ENCODE measurements around the gene EIF2B1. TPM values are rescaled to one million over a fixed set of nuclear protein-coding genes. Genes with fewer than 3 reads are reported as not detected.

EIF2B1 gene
- total RNA-seq, 1 experiment from 2014 or later: 59.8 TPM

DNA sequence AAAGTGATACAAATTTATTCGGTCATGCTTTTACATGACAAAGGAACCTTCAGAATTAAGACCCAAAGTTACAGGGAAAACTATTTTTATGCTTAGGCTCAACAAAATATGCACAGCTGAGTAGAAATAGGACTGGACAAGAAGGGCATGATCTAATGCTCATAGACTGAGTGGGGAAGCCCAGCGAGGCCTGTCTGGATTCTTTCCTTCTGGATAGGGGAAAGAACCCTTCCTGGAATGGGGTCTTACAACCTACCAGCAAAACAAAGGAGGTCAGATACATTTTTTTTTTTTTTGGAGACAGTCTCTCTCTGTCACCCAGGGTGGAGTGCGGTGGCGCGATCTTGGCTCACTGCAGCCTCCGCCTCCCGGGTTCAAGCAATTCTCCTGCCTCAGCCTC lies 33.8 kb downstream of the EIF2B1 start:
- H3K56ac ChIP-seq (ENCODE audit: insufficient read length, low read depth, low read length): no peak overlapping the region
- no peak for DNase-seq
- peaks cover 7% of the 10 kb centered on the region for H3K79me1 ChIP-seq (ENCODE audit: insufficient read depth, low read depth, low read length, poor library complexity, severe bottlenecking)
- no peaks in the 10 kb centered on the region for H3K27me3 ChIP-seq (ENCODE audit: insufficient read depth, low read length)
- no peak overlapping the region for H2BK5ac ChIP-seq (ENCODE audit: insufficient read length, low read length)
- no peak overlapping the region for H2BK12ac ChIP-seq (ENCODE audit: insufficient read length, low read depth, low read length)
- Mint-ChIP-seq H3K4me3 (peak overlapping the region in 1 of 2 experiments; percentile 57; a peak in 2 of 5 replicates), H3K27ac (peak overlapping the region in 1 of 3 experiments; percentile 44; a peak in 1 of 7 replicates), H3K9me3 (no peaks in the 10 kb centered on the region), H3K4me1 (peaks cover 9 to 12% of the 10 kb centered on the region in 2 experiments), H3K27me3 (ENCODE audit: low read depth) (no peaks in the 10 kb centered on the region), H3K36me3 (ENCODE audit: insufficient read depth in 1 of 3, low read depth in 3 of 3) (peaks cover 21 to 48% (median 40%) of the 10 kb centered on the region in 3 experiments; a peak in 6 of 7 replicates)
- no peak overlapping the region for H2AK5ac ChIP-seq (ENCODE audit: insufficient read length, low read length)
- peaks cover 9% of the 10 kb centered on the region for H3K23me2 ChIP-seq (ENCODE audit: insufficient read length, low read depth, low read length, poor library complexity, severe bottlenecking)
- H3K18ac ChIP-seq (ENCODE audit: insufficient read length, low read depth, low read length): no peak overlapping the region
- H3K9me3 ChIP-seq (ENCODE audit: control insufficient read depth, low read depth, low read length): no peaks in the 10 kb centered on the region
- H4K8ac ChIP-seq (replicated peaks; ENCODE audit: insufficient read length, low read depth, low read length): no peak overlapping the region
- TF ChIP-seq, protein P1, sequence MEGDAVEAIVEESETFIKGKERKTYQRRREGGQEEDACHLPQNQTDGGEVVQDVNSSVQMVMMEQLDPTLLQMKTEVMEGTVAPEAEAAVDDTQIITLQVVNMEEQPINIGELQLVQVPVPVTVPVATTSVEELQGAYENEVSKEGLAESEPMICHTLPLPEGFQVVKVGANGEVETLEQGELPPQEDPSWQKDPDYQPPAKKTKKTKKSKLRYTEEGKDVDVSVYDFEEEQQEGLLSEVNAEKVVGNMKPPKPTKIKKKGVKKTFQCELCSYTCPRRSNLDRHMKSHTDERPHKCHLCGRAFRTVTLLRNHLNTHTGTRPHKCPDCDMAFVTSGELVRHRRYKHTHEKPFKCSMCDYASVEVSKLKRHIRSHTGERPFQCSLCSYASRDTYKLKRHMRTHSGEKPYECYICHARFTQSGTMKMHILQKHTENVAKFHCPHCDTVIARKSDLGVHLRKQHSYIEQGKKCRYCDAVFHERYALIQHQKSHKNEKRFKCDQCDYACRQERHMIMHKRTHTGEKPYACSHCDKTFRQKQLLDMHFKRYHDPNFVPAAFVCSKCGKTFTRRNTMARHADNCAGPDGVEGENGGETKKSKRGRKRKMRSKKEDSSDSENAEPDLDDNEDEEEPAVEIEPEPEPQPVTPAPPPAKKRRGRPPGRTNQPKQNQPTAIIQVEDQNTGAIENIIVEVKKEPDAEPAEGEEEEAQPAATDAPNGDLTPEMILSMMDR (conservative IDR thresholded peaks at IDR 0.05): no peak
- WGBS (ENCODE audit: extremely low coverage, insufficient read length, low lambda C conversion rate): no CpG with 5 or more reads among the region's 7 CpGs
- H2BK20ac ChIP-seq (ENCODE audit: low read depth, low read length, poor library complexity, severe bottlenecking): no peak overlapping the region
- peaks cover 21% of the 10 kb centered on the region; the same call in 1 of the 2 replicates for H3K79me2 ChIP-seq (ENCODE audit: insufficient read depth, low read length)
- H3K4ac ChIP-seq (ENCODE audit: low read depth, low read length): no peak overlapping the region
- H2BK15ac ChIP-seq (ENCODE audit: low read depth, low read length): no peak overlapping the region
- H2BK120ac ChIP-seq (ENCODE audit: low read depth, low read length, poor library complexity, severe bottlenecking): no peak overlapping the region
- no peak overlapping the region for H3K4me2 ChIP-seq (ENCODE audit: insufficient read depth, insufficient read length, low read length)
- H4K20me1 ChIP-seq (ENCODE audit: control insufficient read depth, insufficient read depth, insufficient read length): no peaks in the 10 kb centered on the region
- H3K23ac ChIP-seq (ENCODE audit: insufficient read length, low read depth, low read length): no peak overlapping the region
- no peak overlapping the region for H3K14ac ChIP-seq (ENCODE audit: insufficient read depth, low read length)
- H3K9ac ChIP-seq (ENCODE audit: extremely low read depth, insufficient read length, low read length): no peak overlapping the region
- H3K4me1 ChIP-seq (ENCODE audit: insufficient read depth, low read length): no peaks in the 10 kb centered on the region; the same call in 1 of the 2 replicates
- H3T11ph ChIP-seq (ENCODE audit: low read length): no peak overlapping the region
- no peak overlapping the region for H3K27ac ChIP-seq (ENCODE audit: insufficient read length, low read depth, low read length)
- H2AFZ ChIP-seq (ENCODE audit: low read length): no peak overlapping the region
- H4K91ac ChIP-seq (ENCODE audit: insufficient read length, low read depth, low read length): no peak overlapping the region
- no peak overlapping the region for H4K5ac ChIP-seq (ENCODE audit: insufficient read length, low read depth, low read length)
